Stimulated activated naive B cell treated with anti-CD40 and anti-IgM and Interleukin-4, amounts not matched to agents 10 μg/mL and 1 μg/mL and 100 μg/mL, for 72 hours (primary cell): ENCODE measurements around the gene SV2B.

Experiments used
- ATAC-seq, 2 donors: fragments of 150-1000 bp; cut with Tn5 transposase; replicated peaks; 2 replicates each; pipeline ENCODE4 v1.10.0; 2021; ENCODE audit warnings: moderate library complexity in 1 of 2
- DNase-seq: peaks from one replicate; pipeline ENCODE4 v3.0.0; 2021
- H3K27ac Mint-ChIP-seq: one replicate; pipeline ENCODE4 v1.8.0; 2022; ENCODE audit warnings: mild to moderate bottlenecking, mixed read lengths
- H3K27me3 Mint-ChIP-seq, 2 donors: one replicate each; pipeline ENCODE4 v1.8.0; 2022; ENCODE audit warnings: mixed read lengths in 2 of 2
- H3K36me3 Mint-ChIP-seq, 2 donors: one replicate each; pipeline ENCODE4 v1.8.0; 2022; ENCODE audit warnings: mixed read lengths in 2 of 2, mild to moderate bottlenecking in 1 of 2
- H3K4me1 Mint-ChIP-seq, 2 donors: one replicate each; pipeline ENCODE4 v1.8.0; 2022; ENCODE audit warnings: mixed read lengths in 2 of 2, mild to moderate bottlenecking in 1 of 2
- H3K4me3 Mint-ChIP-seq, 2 donors: one replicate each; pipeline ENCODE4 v1.8.0; 2022; ENCODE audit warnings: mild to moderate bottlenecking in 2 of 2, mixed read lengths in 2 of 2, moderate library complexity in 1 of 2
- H3K9me3 Mint-ChIP-seq, 2 donors: one replicate each; pipeline ENCODE4 v1.8.0; 2022; ENCODE audit warnings: mixed read lengths in 2 of 2, mild to moderate bottlenecking in 1 of 2

Gene SV2B

GRCh38 chr15:91116113-91117067 is 16.3 kb downstream of the SV2B start:
- no peak overlapping the region for H3K27ac Mint-ChIP-seq
- H3K4me3 Mint-ChIP-seq, result no peak overlapping the region
- peaks cover 21 to 34% of the 10 kb centered on the region in 2 donors for H3K27me3 Mint-ChIP-seq
- H3K4me1 Mint-ChIP-seq, result peaks cover 0 to 4% of the 10 kb centered on the region in 2 donors
- peak; percentile 64 to 85 for ATAC-seq
- DNase-seq, result no peak
- H3K36me3 Mint-ChIP-seq, result no peaks in the 10 kb centered on the region
- peaks cover 0 to 7% of the 10 kb centered on the region in 2 donors for H3K9me3 Mint-ChIP-seq

- Mint-ChIP-seq H3K27ac (no peak overlapping the region), H3K27me3 (peaks cover 26 to 31% of the 10 kb centered on the region in 2 donors), H3K36me3 (no peaks in the 10 kb centered on the region), H3K9me3 (peaks cover 0 to 7% of the 10 kb centered on the region in 2 donors), H3K4me3 (no peak overlapping the region), H3K4me1 (peaks cover 0 to 4% of the 10 kb centered on the region in 2 donors)
- no peak for ATAC-seq
- DNase-seq, result no peak
These were observed 17.3 kb downstream of the SV2B start for GRCh38 chr15:91117375-91117774.

- Mint-ChIP-seq H3K27ac (no peak overlapping the region), H3K27me3 (peaks cover 38 to 41% of the 10 kb centered on the region in 2 donors), H3K9me3 (peaks cover 0 to 7% of the 10 kb centered on the region in 2 donors), H3K4me3 (no peak overlapping the region), H3K4me1 (peaks cover 0 to 4% of the 10 kb centered on the region in 2 donors), H3K36me3 (no peaks in the 10 kb centered on the region)
- DNase-seq (no peak), ATAC-seq (no peak)
These were observed 18.9 kb downstream of the SV2B start for GRCh38 chr15:91118817-91119590.

DNA sequence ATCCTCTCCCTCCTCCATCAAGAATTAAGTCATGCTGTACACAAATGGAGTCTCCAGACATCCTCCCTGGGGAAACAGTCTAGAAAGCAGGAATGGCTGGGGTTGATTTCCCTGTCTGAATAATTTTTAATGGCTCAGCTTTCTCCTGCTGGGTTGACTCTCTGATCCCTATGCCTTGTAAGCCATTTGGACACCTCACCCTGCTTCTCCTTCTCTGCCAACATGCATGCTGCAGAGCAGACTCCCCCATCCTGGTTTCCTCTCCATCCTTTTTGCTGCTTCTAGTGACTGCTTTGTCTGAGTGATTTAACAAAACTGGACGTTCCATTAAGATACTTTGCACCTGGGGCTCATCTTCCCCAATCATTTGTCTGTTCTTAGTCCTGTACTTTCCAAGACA is 22.2 kb downstream of the SV2B start:
- no peak overlapping the region for H3K27ac Mint-ChIP-seq
- no peak for ATAC-seq
- H3K9me3 Mint-ChIP-seq, result peaks cover 0 to 3% of the 10 kb centered on the region in 2 donors
- no peaks in the 10 kb centered on the region for H3K4me1 Mint-ChIP-seq
- no peaks in the 10 kb centered on the region for H3K36me3 Mint-ChIP-seq
- DNase-seq, result no peak
- H3K4me3 Mint-ChIP-seq, result no peak overlapping the region
- peaks cover 37 to 38% of the 10 kb centered on the region in 2 donors for H3K27me3 Mint-ChIP-seq

GRCh38 chr15:91124132-91124531 is 24.1 kb downstream of the SV2B start:
- Mint-ChIP-seq H3K27ac (no peak overlapping the region), H3K4me3 (no peak overlapping the region), H3K4me1 (no peaks in the 10 kb centered on the region), H3K36me3 (no peaks in the 10 kb centered on the region), H3K27me3 (peaks cover 32 to 33% of the 10 kb centered on the region in 2 donors), H3K9me3 (no peaks in the 10 kb centered on the region)
- DNase-seq (no peak), ATAC-seq (no peak)

GRCh38 chr15:91125162-91125561 is 25.1 kb downstream of the SV2B start:
- ATAC-seq (no peak), DNase-seq (no peak)
- Mint-ChIP-seq H3K27me3 (peaks cover 27 to 30% of the 10 kb centered on the region in 2 donors), H3K36me3 (no peaks in the 10 kb centered on the region), H3K27ac (no peak overlapping the region), H3K4me1 (no peaks in the 10 kb centered on the region), H3K4me3 (no peak overlapping the region), H3K9me3 (no peaks in the 10 kb centered on the region)

DNA sequence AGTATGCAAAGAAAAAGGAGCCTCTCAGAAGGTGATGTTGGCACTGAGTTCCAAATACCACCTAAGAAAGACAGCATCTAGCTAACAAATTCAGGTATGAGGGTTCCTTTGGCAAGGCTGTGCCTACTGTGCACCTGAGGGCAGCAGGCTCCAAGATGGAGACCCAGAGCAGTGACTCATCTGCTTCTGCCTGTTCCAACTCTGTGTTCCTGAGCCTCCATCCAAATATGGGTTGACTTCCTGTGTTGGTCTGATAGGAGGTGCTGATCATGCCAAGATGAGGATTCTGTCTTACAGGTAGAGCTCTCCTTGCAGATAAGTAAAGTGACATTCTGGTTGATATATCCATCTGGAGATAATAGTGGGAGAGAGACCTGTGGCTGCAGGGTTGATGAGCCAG is 26.0 kb downstream of the SV2B start:
- no peak for DNase-seq
- no peak for ATAC-seq
- Mint-ChIP-seq H3K9me3 (no peaks in the 10 kb centered on the region), H3K27me3 (peaks cover 26 to 30% of the 10 kb centered on the region in 2 donors), H3K4me1 (no peaks in the 10 kb centered on the region), H3K27ac (no peak overlapping the region), H3K4me3 (no peak overlapping the region), H3K36me3 (no peaks in the 10 kb centered on the region)

- H3K27ac Mint-ChIP-seq, result no peak overlapping the region
- no peak overlapping the region for H3K4me3 Mint-ChIP-seq
- H3K27me3 Mint-ChIP-seq, result peaks cover 20 to 24% of the 10 kb centered on the region in 2 donors
- peak in 1 of 2 donors; percentile 33 for ATAC-seq
- DNase-seq, result no peak
- no peaks in the 10 kb centered on the region for H3K9me3 Mint-ChIP-seq
- no peaks in the 10 kb centered on the region for H3K4me1 Mint-ChIP-seq
- no peaks in the 10 kb centered on the region for H3K36me3 Mint-ChIP-seq
These were observed 27.3 kb downstream of the SV2B start for GRCh38 chr15:91127236-91127955.

GRCh38 chr15:91128016-91128415 is 28.0 kb downstream of the SV2B start:
- H3K27ac Mint-ChIP-seq, result no peak overlapping the region
- H3K27me3 Mint-ChIP-seq, result peaks cover 14 to 20% of the 10 kb centered on the region in 2 donors
- H3K9me3 Mint-ChIP-seq, result no peaks in the 10 kb centered on the region
- H3K36me3 Mint-ChIP-seq, result no peaks in the 10 kb centered on the region
- no peaks in the 10 kb centered on the region for H3K4me1 Mint-ChIP-seq
- no peak for ATAC-seq
- DNase-seq, result no peak
- no peak overlapping the region for H3K4me3 Mint-ChIP-seq

DNA sequence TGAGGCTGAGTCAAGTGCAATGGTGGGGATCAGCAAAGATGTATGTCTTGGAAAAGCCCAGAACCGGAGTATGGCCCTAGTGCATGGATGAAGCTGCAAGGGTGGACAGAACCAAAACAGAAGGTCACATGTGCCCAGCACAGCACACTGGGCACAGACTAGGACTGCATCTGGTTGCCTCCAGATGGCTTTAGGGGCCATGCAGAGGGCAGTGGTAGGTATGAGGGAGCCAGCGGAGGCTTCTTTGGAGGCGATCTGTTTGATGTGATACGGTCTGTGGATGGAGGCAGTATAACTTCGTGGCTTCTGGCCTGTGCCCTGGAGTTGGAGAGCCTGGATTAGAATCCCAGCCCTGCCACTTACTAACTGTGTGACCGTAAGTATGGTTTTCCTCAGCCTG is 29.4 kb downstream of the SV2B start:
- H3K4me1 Mint-ChIP-seq, result no peaks in the 10 kb centered on the region
- DNase-seq (no peak), ATAC-seq (no peak)
- no peak overlapping the region for H3K27ac Mint-ChIP-seq
- H3K4me3 Mint-ChIP-seq, result no peak overlapping the region
- no peaks in the 10 kb centered on the region for H3K36me3 Mint-ChIP-seq
- H3K27me3 Mint-ChIP-seq, result peaks cover 7 to 10% of the 10 kb centered on the region in 2 donors
- H3K9me3 Mint-ChIP-seq, result no peaks in the 10 kb centered on the region

DNA sequence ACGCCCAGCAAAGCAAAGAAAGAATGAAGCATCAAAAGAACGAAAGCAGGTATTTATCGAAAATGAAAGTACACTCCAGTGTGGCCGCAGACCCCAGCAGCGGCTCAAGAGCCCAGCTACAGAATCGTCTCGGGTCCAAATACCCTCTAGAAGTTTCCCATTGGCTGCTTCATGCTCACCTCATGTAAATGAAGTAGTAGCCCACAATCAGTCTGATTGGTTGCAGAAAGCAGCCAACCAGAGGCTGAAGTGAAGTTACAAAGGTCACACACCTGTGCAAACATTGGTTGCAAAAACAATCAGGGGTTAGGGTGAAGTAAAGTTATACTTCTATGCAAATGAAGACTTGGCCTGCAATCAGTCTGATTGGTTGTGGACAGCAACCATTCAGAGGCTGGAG is 32.0 kb downstream of the SV2B start:
- DNase-seq, result no peak
- no peaks in the 10 kb centered on the region for H3K9me3 Mint-ChIP-seq
- no peak overlapping the region for H3K27ac Mint-ChIP-seq
- H3K4me1 Mint-ChIP-seq, result no peaks in the 10 kb centered on the region
- peaks cover 10 to 17% of the 10 kb centered on the region in 2 donors for H3K27me3 Mint-ChIP-seq
- H3K4me3 Mint-ChIP-seq, result no peak overlapping the region
- no peak for ATAC-seq
- no peaks in the 10 kb centered on the region for H3K36me3 Mint-ChIP-seq

DNA sequence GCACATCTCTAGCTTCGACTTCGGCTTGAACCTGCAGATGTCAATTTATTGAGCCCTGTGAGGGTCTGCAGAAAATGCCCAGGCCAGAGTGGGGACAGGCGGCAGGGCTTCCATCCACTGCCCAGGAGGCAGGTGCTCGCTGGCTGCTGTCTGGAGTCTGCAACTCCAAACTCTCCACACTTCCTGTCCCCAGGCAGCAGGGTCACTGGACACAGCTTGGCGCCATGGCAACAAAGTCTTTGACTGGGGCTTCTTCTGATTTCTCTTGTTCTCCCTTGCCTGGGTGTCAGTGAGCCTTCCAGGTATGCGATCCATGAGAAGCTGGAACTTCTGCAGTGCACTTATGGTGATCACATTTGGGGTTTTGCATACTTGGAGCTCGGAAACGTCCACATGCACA is 33.5 kb downstream of the SV2B start:
- ATAC-seq, result no peak
- H3K27me3 Mint-ChIP-seq, result peaks cover 17 to 22% of the 10 kb centered on the region in 2 donors
- no peaks in the 10 kb centered on the region for H3K4me1 Mint-ChIP-seq
- peaks cover 0 to 2% of the 10 kb centered on the region in 2 donors for H3K9me3 Mint-ChIP-seq
- no peak overlapping the region for H3K4me3 Mint-ChIP-seq
- H3K36me3 Mint-ChIP-seq, result no peaks in the 10 kb centered on the region
- DNase-seq, result no peak
- H3K27ac Mint-ChIP-seq, result no peak overlapping the region

DNA sequence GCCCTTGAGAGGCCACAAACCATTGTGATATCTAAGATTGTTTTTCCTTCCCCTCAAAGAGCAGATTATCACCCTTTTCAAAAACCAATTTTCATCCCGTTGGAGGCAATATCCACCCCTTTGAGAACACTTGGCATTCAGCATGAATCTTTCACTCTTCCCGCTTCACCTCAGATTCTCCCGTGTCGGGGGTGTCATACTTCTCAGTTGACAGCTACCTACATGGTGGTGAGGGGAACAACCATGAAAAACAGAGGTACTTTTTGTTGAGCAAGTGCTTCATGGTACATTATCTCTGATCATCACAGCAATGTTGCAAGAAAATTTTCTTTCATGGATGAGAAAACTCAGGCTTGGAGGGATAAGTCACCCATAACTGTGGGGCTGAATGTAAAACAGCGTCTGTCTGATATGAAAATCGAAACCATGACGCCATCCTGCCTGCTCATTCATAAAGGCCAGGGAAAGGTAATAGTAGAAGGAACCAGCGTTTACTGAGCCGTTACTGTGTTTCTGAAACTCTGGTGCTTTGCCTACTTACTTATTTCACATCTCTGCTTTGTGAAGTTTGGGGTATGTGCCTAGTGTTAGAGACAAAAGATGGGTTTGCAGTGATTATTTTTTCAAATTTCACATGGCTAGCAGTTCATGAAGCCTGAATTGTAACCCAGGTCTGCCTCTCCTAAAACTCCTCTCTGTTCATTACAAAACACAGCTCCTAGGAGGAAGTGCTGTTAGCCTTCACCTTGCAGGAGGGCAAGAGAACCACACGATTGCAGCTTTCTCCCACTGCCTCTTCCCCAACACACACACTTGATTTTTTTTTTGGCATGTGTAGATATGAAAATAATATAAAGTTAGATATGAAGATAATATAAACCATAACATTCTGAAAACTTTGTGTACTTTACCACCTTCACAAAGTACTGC is 35.4 kb downstream of the SV2B start:
- Mint-ChIP-seq H3K4me3 (no peak overlapping the region), H3K9me3 (peaks cover 0 to 2% of the 10 kb centered on the region in 2 donors), H3K27ac (no peak overlapping the region), H3K27me3 (peaks cover 28 to 32% of the 10 kb centered on the region in 2 donors), H3K36me3 (no peaks in the 10 kb centered on the region), H3K4me1 (no peaks in the 10 kb centered on the region)
- ATAC-seq, result no peak
- DNase-seq, result no peak
